Liver (tissue), 9 donors: Measurements from ENCODE around the gene CCL22. TPM values are rescaled to one million over a fixed set of nuclear protein-coding genes. Genes with fewer than 3 reads are reported as not detected.

Source experiments
- DNase-seq: peaks from one replicate; pipeline ENCODE4 v3.0.0-alpha.2; 2017; ENCODE audit warnings: low spot score
- H3K27ac ChIP-seq, 2 donors: one replicate each; pipeline ENCODE4 v1.7.0; 2013; ENCODE audit warnings: inconsistent platforms in 2 of 2, low read length in 2 of 2, control low read depth in 1 of 2, low read depth in 1 of 2, mild to moderate bottlenecking in 1 of 2
- H3K27me3 ChIP-seq, 4 donors: one replicate each; pipeline versions ENCODE4 v1.6.1 to v1.7.0; 2013; ENCODE audit warnings: low read length in 3 of 4, inconsistent platforms in 1 of 4, mild to moderate bottlenecking in 1 of 4, moderate library complexity in 1 of 4; ENCODE audit not compliant: control insufficient read depth in 4 of 4, insufficient read depth in 4 of 4
- H3K36me3 ChIP-seq, 4 donors: one replicate each; pipeline versions ENCODE4 v1.6.1 to v1.7.0; 2013; ENCODE audit warnings: low read length in 3 of 4, mild to moderate bottlenecking in 3 of 4, low read depth in 1 of 4, moderate library complexity in 1 of 4; ENCODE audit not compliant: control insufficient read depth in 4 of 4, insufficient read depth in 3 of 4
- H3K4me1 ChIP-seq, 4 donors: one replicate each; pipeline versions ENCODE4 v1.6.1 to v1.7.0; 2013; ENCODE audit warnings: low read length in 3 of 4, mild to moderate bottlenecking in 3 of 4, moderate library complexity in 1 of 4; ENCODE audit not compliant: control insufficient read depth in 4 of 4, insufficient read depth in 4 of 4
- H3K4me3 ChIP-seq, 3 donors: one replicate each; pipeline versions ENCODE4 v1.6.1 to v1.7.0; 2013; ENCODE audit warnings: low read length in 3 of 3, control low read depth in 1 of 3, low read depth in 1 of 3, mild to moderate bottlenecking in 1 of 3
- H3K9ac ChIP-seq, 2 donors: one replicate each; pipeline ENCODE4 v1.7.0; 2013; ENCODE audit warnings: low read length in 2 of 2, mild to moderate bottlenecking in 2 of 2, moderate library complexity in 2 of 2, control low read depth in 1 of 2, low read depth in 1 of 2
- H3K9me3 ChIP-seq, 4 donors: one replicate each; pipeline versions ENCODE4 v1.6.1 to v1.7.0; 2013; ENCODE audit warnings: low read length in 3 of 4; ENCODE audit not compliant: control insufficient read depth in 4 of 4
- EGR1 ChIP-seq, 2 donors: IDR thresholded peaks; 2 replicates each; pipeline ENCODE4 v1.6.1; 2016 to 2018; ENCODE audit warnings: antibody characterized with exemption in 2 of 2, low read depth in 2 of 2
- FOXA1 ChIP-seq: IDR thresholded peaks from 2 replicates; pipeline ENCODE4 v1.6.1; 2016; ENCODE audit warnings: antibody characterized with exemption
- FOXA2 ChIP-seq: IDR thresholded peaks from 2 replicates; pipeline ENCODE4 v1.6.1; 2016; ENCODE audit warnings: antibody characterized with exemption
- GABPA ChIP-seq, 2 donors: IDR thresholded peaks in 1 of 2; conservative IDR thresholded peaks in 1 of 2; 2 replicates each; pipeline ENCODE4 v1.6.1; 2016; ENCODE audit warnings: antibody characterized with exemption in 2 of 2, mild to moderate bottlenecking in 1 of 2, moderate library complexity in 1 of 2
- HNF4A ChIP-seq, 2 donors: conservative IDR thresholded peaks; 2 replicates each; pipeline ENCODE4 v1.6.1; 2016; ENCODE audit warnings: antibody characterized with exemption in 2 of 2, mild to moderate bottlenecking in 2 of 2
- HNF4G ChIP-seq: IDR thresholded peaks from 2 replicates; pipeline ENCODE4 v1.6.1; 2016; ENCODE audit warnings: antibody characterized with exemption
- JUND ChIP-seq, 2 donors: IDR thresholded peaks; 2 replicates each; pipeline ENCODE4 v1.6.1; 2016; ENCODE audit warnings: antibody characterized with exemption in 2 of 2
- NR2F2 ChIP-seq: IDR thresholded peaks from 2 replicates; pipeline ENCODE4 v1.6.1; 2016; ENCODE audit warnings: antibody characterized with exemption
- RAD21 ChIP-seq, 2 donors: IDR thresholded peaks; 2 replicates each; pipeline ENCODE4 v1.6.1; 2016; ENCODE audit warnings: antibody characterized with exemption in 2 of 2, mild to moderate bottlenecking in 2 of 2
- RXRA ChIP-seq, 2 donors: IDR thresholded peaks; 2 replicates each; pipeline ENCODE4 v1.6.1; 2017 to 2018; ENCODE audit warnings: antibody characterized with exemption in 2 of 2, mild to moderate bottlenecking in 1 of 2
- TAF1 ChIP-seq: conservative IDR thresholded peaks from 2 replicates; pipeline ENCODE4 v1.6.1; 2016; ENCODE audit warnings: antibody characterized with exemption, mild to moderate bottlenecking
- YY1 ChIP-seq: IDR thresholded peaks from 2 replicates; pipeline ENCODE4 v1.6.1; 2016; ENCODE audit warnings: antibody characterized with exemption, mild to moderate bottlenecking
- WGBS: extraction: QIAGEN DNeasy Blood & Tissue Kit; methylation state at CpG from one replicate; pipeline ENCODE4 v1.1.7; 2013; 5-methylcytosine and 5-hydroxymethylcytosine counted together
- polyA plus RNA-seq, 2 donors: library from polyadenylated mRNA; stranded (reverse) in 1 of 2; unstranded in 1 of 2; fragments of 200-250 nt in 1 of 2; fragments of >200 nt in 1 of 2; fragmentation: Nextera tagmentation in 1 of 2; extraction: Ambion mirVana in 1 of 2; gene quantifications; one replicate each; pipeline versions ENCODE4 v1.2.1 to v1.2.3, GENCODE V29; 2013 to 2015
- total RNA-seq, 2 donors: library from RNA; depleted of rRNA; stranded (reverse); fragments of >200 nt; gene quantifications; one replicate each; pipeline ENCODE4 v1.2.3, GENCODE V29; 2014
- TF ChIP-seq, protein P1 (sequence below): fragments of 150-350 bp; IDR thresholded peaks from 2 replicates; pipeline ENCODE4 v1.5.1; 2017; ENCODE audit warnings: improper control_type of control experiment, low read depth, low read length; ENCODE audit not compliant: missing input control
- TF ChIP-seq, protein P2 (sequence below): IDR thresholded peaks from 2 replicates; pipeline ENCODE4 v1.6.1; 2016; ENCODE audit warnings: antibody characterized with exemption
- TF ChIP-seq, protein P3 (sequence below): IDR thresholded peaks from 2 replicates; pipeline ENCODE4 v1.6.1; 2016; ENCODE audit warnings: antibody characterized with exemption
- TF ChIP-seq, protein P4 (sequence below): IDR thresholded peaks from 2 replicates; pipeline ENCODE4 v1.6.1; 2016; ENCODE audit warnings: antibody characterized with exemption
- TF ChIP-seq, protein P5 (sequence below): IDR thresholded peaks from 2 replicates; pipeline ENCODE4 v1.6.1; 2016; ENCODE audit warnings: antibody characterized with exemption, mild to moderate bottlenecking
- donor health status: healthy.
- donor health status: healthy.
- donor health status: healthy.
- donor health status: healthy.
- donor health status: healthy.

Gene CCL22
- total and polyA plus RNA-seq, 4 donors = 0.02 to 0.09 TPM; not detected in 2

DNA sequence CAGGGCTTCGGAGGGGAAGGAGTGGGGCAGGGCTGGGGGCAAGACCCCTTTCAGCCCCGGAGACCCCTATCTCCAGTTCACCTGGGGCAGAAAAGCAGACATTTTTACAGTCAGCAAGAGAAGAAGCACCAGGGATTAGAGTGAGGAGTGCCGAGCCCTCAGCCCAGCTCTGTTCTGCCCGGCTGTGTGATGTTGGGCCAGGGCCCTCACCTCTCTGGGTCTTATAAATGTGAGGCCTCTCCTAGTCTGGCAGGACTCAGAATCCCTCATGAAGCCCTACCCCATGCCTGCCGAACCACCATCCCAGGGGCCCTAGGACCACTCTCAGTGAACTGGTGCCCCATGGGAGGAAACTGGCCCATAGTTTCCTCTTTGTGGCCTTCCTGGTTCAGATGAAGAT, 26.5 kb downstream of the CCL22 start:
- Histone ChIP-seq H3K9ac (no peak overlapping the region), H3K27ac (no peak overlapping the region), H3K4me1 (peaks cover 0 to 6% (median 2%) of the 10 kb centered on the region in 4 donors), H3K4me3 (no peak overlapping the region), H3K9me3 (no peaks in the 10 kb centered on the region), H3K36me3 (peaks cover 6 to 15% (median 9%) of the 10 kb centered on the region in 4 donors), H3K27me3 (no peaks in the 10 kb centered on the region)
- no peak for DNase-seq
- WGBS = 83% methylated on average over 5 of the region's 5 CpGs
- TF ChIP-seq, protein P1, sequence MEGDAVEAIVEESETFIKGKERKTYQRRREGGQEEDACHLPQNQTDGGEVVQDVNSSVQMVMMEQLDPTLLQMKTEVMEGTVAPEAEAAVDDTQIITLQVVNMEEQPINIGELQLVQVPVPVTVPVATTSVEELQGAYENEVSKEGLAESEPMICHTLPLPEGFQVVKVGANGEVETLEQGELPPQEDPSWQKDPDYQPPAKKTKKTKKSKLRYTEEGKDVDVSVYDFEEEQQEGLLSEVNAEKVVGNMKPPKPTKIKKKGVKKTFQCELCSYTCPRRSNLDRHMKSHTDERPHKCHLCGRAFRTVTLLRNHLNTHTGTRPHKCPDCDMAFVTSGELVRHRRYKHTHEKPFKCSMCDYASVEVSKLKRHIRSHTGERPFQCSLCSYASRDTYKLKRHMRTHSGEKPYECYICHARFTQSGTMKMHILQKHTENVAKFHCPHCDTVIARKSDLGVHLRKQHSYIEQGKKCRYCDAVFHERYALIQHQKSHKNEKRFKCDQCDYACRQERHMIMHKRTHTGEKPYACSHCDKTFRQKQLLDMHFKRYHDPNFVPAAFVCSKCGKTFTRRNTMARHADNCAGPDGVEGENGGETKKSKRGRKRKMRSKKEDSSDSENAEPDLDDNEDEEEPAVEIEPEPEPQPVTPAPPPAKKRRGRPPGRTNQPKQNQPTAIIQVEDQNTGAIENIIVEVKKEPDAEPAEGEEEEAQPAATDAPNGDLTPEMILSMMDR = no peak
- TF ChIP-seq TAF1 (no peak), NR2F2 (no peak), EGR1 (IDR thresholded peaks at IDR 0.05; ENCODE audit: low read depth in 2 of 2) (no peak), YY1 (no peak), GABPA (IDR thresholded peaks at IDR 0.05 in 1 of 2, conservative IDR thresholded peaks at IDR 0.05 in 1 of 2) (no peak), FOXA2 (no peak), HNF4G (no peak), JUND (IDR thresholded peaks at IDR 0.05) (no peak), RAD21 (IDR thresholded peaks at IDR 0.05) (no peak), HNF4A (conservative IDR thresholded peaks at IDR 0.05) (no peak), FOXA1 (no peak), RXRA (IDR thresholded peaks at IDR 0.05) (no peak)
- TF ChIP-seq, protein P2, sequence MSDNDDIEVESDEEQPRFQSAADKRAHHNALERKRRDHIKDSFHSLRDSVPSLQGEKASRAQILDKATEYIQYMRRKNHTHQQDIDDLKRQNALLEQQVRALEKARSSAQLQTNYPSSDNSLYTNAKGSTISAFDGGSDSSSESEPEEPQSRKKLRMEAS = no peak
- TF ChIP-seq, protein P3, sequence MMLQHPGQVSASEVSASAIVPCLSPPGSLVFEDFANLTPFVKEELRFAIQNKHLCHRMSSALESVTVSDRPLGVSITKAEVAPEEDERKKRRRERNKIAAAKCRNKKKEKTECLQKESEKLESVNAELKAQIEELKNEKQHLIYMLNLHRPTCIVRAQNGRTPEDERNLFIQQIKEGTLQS = no peak
- TF ChIP-seq, protein P4, sequence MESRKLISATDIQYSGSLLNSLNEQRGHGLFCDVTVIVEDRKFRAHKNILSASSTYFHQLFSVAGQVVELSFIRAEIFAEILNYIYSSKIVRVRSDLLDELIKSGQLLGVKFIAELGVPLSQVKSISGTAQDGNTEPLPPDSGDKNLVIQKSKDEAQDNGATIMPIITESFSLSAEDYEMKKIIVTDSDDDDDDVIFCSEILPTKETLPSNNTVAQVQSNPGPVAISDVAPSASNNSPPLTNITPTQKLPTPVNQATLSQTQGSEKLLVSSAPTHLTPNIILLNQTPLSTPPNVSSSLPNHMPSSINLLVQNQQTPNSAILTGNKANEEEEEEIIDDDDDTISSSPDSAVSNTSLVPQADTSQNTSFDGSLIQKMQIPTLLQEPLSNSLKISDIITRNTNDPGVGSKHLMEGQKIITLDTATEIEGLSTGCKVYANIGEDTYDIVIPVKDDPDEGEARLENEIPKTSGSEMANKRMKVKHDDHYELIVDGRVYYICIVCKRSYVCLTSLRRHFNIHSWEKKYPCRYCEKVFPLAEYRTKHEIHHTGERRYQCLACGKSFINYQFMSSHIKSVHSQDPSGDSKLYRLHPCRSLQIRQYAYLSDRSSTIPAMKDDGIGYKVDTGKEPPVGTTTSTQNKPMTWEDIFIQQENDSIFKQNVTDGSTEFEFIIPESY = no peak

DNA sequence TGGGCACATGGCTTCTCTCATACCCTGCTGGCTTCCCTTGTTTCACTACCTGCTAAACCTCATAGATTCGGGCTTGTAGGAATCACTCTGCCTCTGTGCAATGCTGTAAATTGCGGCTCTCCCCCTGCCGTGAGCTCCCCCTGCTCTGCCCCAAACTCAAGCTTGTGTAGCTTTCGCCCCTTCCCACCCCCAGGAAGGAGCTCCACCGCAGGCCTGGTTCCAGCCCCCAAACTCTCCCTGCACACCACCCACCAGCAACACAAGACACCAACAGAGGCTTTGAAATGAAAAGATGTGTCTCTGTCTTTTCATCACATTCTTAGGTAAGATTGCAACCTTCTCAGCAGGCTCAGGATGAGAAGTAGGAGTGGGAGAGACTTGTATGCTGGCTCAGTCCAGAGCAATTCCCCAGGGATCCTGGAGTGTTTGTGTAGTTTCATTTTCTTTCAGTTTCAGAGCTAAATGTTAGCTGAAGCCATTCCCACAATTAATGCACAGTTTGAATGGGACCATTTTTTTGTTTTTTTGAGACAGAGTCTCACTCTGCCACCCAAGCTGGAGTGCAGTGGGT, 27.9 kb downstream of the CCL22 start:
- Histone ChIP-seq H3K9ac (no peak overlapping the region), H3K4me1 (no peaks in the 10 kb centered on the region), H3K36me3 (peaks cover 0 to 10% (median 7%) of the 10 kb centered on the region in 4 donors), H3K27me3 (no peaks in the 10 kb centered on the region), H3K9me3 (no peaks in the 10 kb centered on the region), H3K27ac (no peak overlapping the region), H3K4me3 (no peak overlapping the region)
- TF ChIP-seq JUND (IDR thresholded peaks at IDR 0.05) (no peak), FOXA1 (no peak), NR2F2 (no peak), RXRA (IDR thresholded peaks at IDR 0.05) (no peak), EGR1 (IDR thresholded peaks at IDR 0.05; ENCODE audit: low read depth in 2 of 2) (no peak), RAD21 (IDR thresholded peaks at IDR 0.05) (no peak), HNF4A (conservative IDR thresholded peaks at IDR 0.05) (no peak), HNF4G (no peak)
- TF ChIP-seq, protein P1 = no peak
- TF ChIP-seq, protein P5, sequence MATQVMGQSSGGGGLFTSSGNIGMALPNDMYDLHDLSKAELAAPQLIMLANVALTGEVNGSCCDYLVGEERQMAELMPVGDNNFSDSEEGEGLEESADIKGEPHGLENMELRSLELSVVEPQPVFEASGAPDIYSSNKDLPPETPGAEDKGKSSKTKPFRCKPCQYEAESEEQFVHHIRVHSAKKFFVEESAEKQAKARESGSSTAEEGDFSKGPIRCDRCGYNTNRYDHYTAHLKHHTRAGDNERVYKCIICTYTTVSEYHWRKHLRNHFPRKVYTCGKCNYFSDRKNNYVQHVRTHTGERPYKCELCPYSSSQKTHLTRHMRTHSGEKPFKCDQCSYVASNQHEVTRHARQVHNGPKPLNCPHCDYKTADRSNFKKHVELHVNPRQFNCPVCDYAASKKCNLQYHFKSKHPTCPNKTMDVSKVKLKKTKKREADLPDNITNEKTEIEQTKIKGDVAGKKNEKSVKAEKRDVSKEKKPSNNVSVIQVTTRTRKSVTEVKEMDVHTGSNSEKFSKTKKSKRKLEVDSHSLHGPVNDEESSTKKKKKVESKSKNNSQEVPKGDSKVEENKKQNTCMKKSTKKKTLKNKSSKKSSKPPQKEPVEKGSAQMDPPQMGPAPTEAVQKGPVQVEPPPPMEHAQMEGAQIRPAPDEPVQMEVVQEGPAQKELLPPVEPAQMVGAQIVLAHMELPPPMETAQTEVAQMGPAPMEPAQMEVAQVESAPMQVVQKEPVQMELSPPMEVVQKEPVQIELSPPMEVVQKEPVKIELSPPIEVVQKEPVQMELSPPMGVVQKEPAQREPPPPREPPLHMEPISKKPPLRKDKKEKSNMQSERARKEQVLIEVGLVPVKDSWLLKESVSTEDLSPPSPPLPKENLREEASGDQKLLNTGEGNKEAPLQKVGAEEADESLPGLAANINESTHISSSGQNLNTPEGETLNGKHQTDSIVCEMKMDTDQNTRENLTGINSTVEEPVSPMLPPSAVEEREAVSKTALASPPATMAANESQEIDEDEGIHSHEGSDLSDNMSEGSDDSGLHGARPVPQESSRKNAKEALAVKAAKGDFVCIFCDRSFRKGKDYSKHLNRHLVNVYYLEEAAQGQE = no peak
- no peak for DNase-seq
- WGBS = 87% methylated on average over 5 of the region's 5 CpGs
